ENCODE results near the gene HLCS. TPM values are rescaled to one million over a fixed set of nuclear protein-coding genes. Genes with fewer than 3 reads are reported as not detected.

Gene HLCS
- total RNA-seq, 1 experiment from 2014 or later = 55.9 TPM

GRCh38 chr21:36743446-36743845 lies 223.0 kb downstream of the HLCS start:
- H2AFZ ChIP-seq (ENCODE audit: low read length) = no peak overlapping the region
- H3K4me2 ChIP-seq (ENCODE audit: low read depth, low read length, poor library complexity, severe bottlenecking) = no peak overlapping the region
- no peaks in the 10 kb centered on the region for H3K27me3 ChIP-seq (ENCODE audit: low read length)
- no peak overlapping the region for H3K4me3 ChIP-seq (ENCODE audit: low read length)
- no peaks in the 10 kb centered on the region for H3K79me2 ChIP-seq (ENCODE audit: low read length)
- no peak overlapping the region for H3K9ac ChIP-seq (ENCODE audit: low read length)
- H3K9me2 ChIP-seq (replicated peaks; ENCODE audit: insufficient read depth, low read length) = no peaks in the 10 kb centered on the region
- H3K27ac ChIP-seq (ENCODE audit: low read length) = no peak overlapping the region
- H3K36me3 ChIP-seq (ENCODE audit: insufficient read depth, low read length) = no peaks in the 10 kb centered on the region
- no peak for DNase-seq
- no peaks in the 10 kb centered on the region; the same call in 1 of the 2 replicates for H4K20me1 ChIP-seq (ENCODE audit: insufficient read depth, low read depth, low read length)
- H3K4me1 ChIP-seq (ENCODE audit: low read length) = no peaks in the 10 kb centered on the region
- no peaks in the 10 kb centered on the region for H3K9me3 ChIP-seq (ENCODE audit: low read length)

GRCh38 chr21:36743008-36743407 lies 223.5 kb downstream of the HLCS start:
- Histone ChIP-seq H3K36me3 (ENCODE audit: insufficient read depth, low read length) (no peaks in the 10 kb centered on the region), H3K4me3 (ENCODE audit: low read length) (no peak overlapping the region), H3K4me1 (ENCODE audit: low read length) (no peaks in the 10 kb centered on the region), H4K20me1 (ENCODE audit: insufficient read depth, low read depth, low read length) (no peaks in the 10 kb centered on the region; the same call in 1 of the 2 replicates), H3K79me2 (ENCODE audit: low read length) (no peaks in the 10 kb centered on the region), H3K9me3 (ENCODE audit: low read length) (no peaks in the 10 kb centered on the region), H3K4me2 (ENCODE audit: low read depth, low read length, poor library complexity, severe bottlenecking) (no peak overlapping the region), H3K27ac (ENCODE audit: low read length) (no peak overlapping the region), H3K9me2 (replicated peaks; ENCODE audit: insufficient read depth, low read length) (no peaks in the 10 kb centered on the region), H2AFZ (ENCODE audit: low read length) (no peak overlapping the region), H3K27me3 (ENCODE audit: low read length) (no peaks in the 10 kb centered on the region), H3K9ac (ENCODE audit: low read length) (no peak overlapping the region)
- DNase-seq = no peak

- H3K9me3 ChIP-seq (ENCODE audit: low read length) = no peaks in the 10 kb centered on the region
- H3K4me1 ChIP-seq (ENCODE audit: low read length) = no peaks in the 10 kb centered on the region
- H3K4me2 ChIP-seq (ENCODE audit: low read depth, low read length, poor library complexity, severe bottlenecking) = no peak overlapping the region
- H4K20me1 ChIP-seq (ENCODE audit: insufficient read depth, low read depth, low read length) = no peaks in the 10 kb centered on the region; the same call in 1 of the 2 replicates
- no peaks in the 10 kb centered on the region for H3K27me3 ChIP-seq (ENCODE audit: low read length)
- no peaks in the 10 kb centered on the region for H3K36me3 ChIP-seq (ENCODE audit: insufficient read depth, low read length)
- H3K79me2 ChIP-seq (ENCODE audit: low read length) = no peaks in the 10 kb centered on the region
- H3K9ac ChIP-seq (ENCODE audit: low read length) = no peak overlapping the region
- H2AFZ ChIP-seq (ENCODE audit: low read length) = no peak overlapping the region
- H3K9me2 ChIP-seq (replicated peaks; ENCODE audit: insufficient read depth, low read length) = no peaks in the 10 kb centered on the region
- H3K27ac ChIP-seq (ENCODE audit: low read length) = no peak overlapping the region
- no peak overlapping the region for H3K4me3 ChIP-seq (ENCODE audit: low read length)
- no peak for DNase-seq
Measured at GRCh38 chr21:36741506-36741905, 225.0 kb downstream of the HLCS start.

GRCh38 chr21:36738489-36739126 lies 227.9 kb downstream of the HLCS start:
- H3K27me3 ChIP-seq (ENCODE audit: low read length) = no peaks in the 10 kb centered on the region
- no peaks in the 10 kb centered on the region for H4K20me1 ChIP-seq (ENCODE audit: insufficient read depth, low read depth, low read length)
- no peaks in the 10 kb centered on the region for H3K4me1 ChIP-seq (ENCODE audit: low read length)
- H2AFZ ChIP-seq (ENCODE audit: low read length) = no peak overlapping the region
- no peaks in the 10 kb centered on the region for H3K36me3 ChIP-seq (ENCODE audit: insufficient read depth, low read length)
- no peak overlapping the region for H3K4me2 ChIP-seq (ENCODE audit: low read depth, low read length, poor library complexity, severe bottlenecking)
- H3K27ac ChIP-seq (ENCODE audit: low read length) = no peak overlapping the region
- H3K9me2 ChIP-seq (replicated peaks; ENCODE audit: insufficient read depth, low read length) = no peaks in the 10 kb centered on the region
- H3K4me3 ChIP-seq (ENCODE audit: low read length) = no peak overlapping the region
- no peaks in the 10 kb centered on the region for H3K79me2 ChIP-seq (ENCODE audit: low read length)
- no peaks in the 10 kb centered on the region for H3K9me3 ChIP-seq (ENCODE audit: low read length)
- H3K9ac ChIP-seq (ENCODE audit: low read length) = no peak overlapping the region
- no peak for DNase-seq

- H3K36me3 ChIP-seq (ENCODE audit: insufficient read depth, low read length) = no peaks in the 10 kb centered on the region
- H3K9me2 ChIP-seq (replicated peaks; ENCODE audit: insufficient read depth, low read length) = no peaks in the 10 kb centered on the region
- no peaks in the 10 kb centered on the region for H3K4me1 ChIP-seq (ENCODE audit: low read length)
- no peak overlapping the region for H3K4me3 ChIP-seq (ENCODE audit: low read length)
- H4K20me1 ChIP-seq (ENCODE audit: insufficient read depth, low read depth, low read length) = no peaks in the 10 kb centered on the region
- H2AFZ ChIP-seq (ENCODE audit: low read length) = no peak overlapping the region
- DNase-seq = no peak
- no peak overlapping the region for H3K9ac ChIP-seq (ENCODE audit: low read length)
- no peaks in the 10 kb centered on the region for H3K27me3 ChIP-seq (ENCODE audit: low read length)
- no peaks in the 10 kb centered on the region for H3K79me2 ChIP-seq (ENCODE audit: low read length)
- H3K4me2 ChIP-seq (ENCODE audit: low read depth, low read length, poor library complexity, severe bottlenecking) = no peak overlapping the region
- no peaks in the 10 kb centered on the region for H3K9me3 ChIP-seq (ENCODE audit: low read length)
- no peak overlapping the region for H3K27ac ChIP-seq (ENCODE audit: low read length)
Measured at GRCh38 chr21:36735724-36736320, 230.6 kb downstream of the HLCS start.

GRCh38 chr21:36735201-36735515 lies 231.3 kb downstream of the HLCS start:
- no peaks in the 10 kb centered on the region for H3K4me1 ChIP-seq (ENCODE audit: low read length)
- no peak overlapping the region for H3K4me2 ChIP-seq (ENCODE audit: low read depth, low read length, poor library complexity, severe bottlenecking)
- H4K20me1 ChIP-seq (ENCODE audit: insufficient read depth, low read depth, low read length) = no peaks in the 10 kb centered on the region
- H3K9ac ChIP-seq (ENCODE audit: low read length) = no peak overlapping the region
- no peaks in the 10 kb centered on the region for H3K79me2 ChIP-seq (ENCODE audit: low read length)
- H3K9me2 ChIP-seq (replicated peaks; ENCODE audit: insufficient read depth, low read length) = no peaks in the 10 kb centered on the region
- H3K27ac ChIP-seq (ENCODE audit: low read length) = no peak overlapping the region
- H3K36me3 ChIP-seq (ENCODE audit: insufficient read depth, low read length) = no peaks in the 10 kb centered on the region
- H3K4me3 ChIP-seq (ENCODE audit: low read length) = no peak overlapping the region
- no peak for DNase-seq
- no peaks in the 10 kb centered on the region for H3K27me3 ChIP-seq (ENCODE audit: low read length)
- no peak overlapping the region for H2AFZ ChIP-seq (ENCODE audit: low read length)
- no peaks in the 10 kb centered on the region for H3K9me3 ChIP-seq (ENCODE audit: low read length)

- Histone ChIP-seq H2AFZ (ENCODE audit: low read length) (no peak overlapping the region), H3K4me2 (ENCODE audit: low read depth, low read length, poor library complexity, severe bottlenecking) (no peak overlapping the region), H3K9me3 (ENCODE audit: low read length) (no peaks in the 10 kb centered on the region), H3K4me1 (ENCODE audit: low read length) (no peaks in the 10 kb centered on the region), H3K9me2 (replicated peaks; ENCODE audit: insufficient read depth, low read length) (no peaks in the 10 kb centered on the region), H3K79me2 (ENCODE audit: low read length) (no peaks in the 10 kb centered on the region), H3K9ac (ENCODE audit: low read length) (no peak overlapping the region), H3K27ac (ENCODE audit: low read length) (no peak overlapping the region), H3K4me3 (ENCODE audit: low read length) (no peak overlapping the region), H4K20me1 (ENCODE audit: insufficient read depth, low read depth, low read length) (no peaks in the 10 kb centered on the region), H3K27me3 (ENCODE audit: low read length) (no peaks in the 10 kb centered on the region), H3K36me3 (ENCODE audit: insufficient read depth, low read length) (no peaks in the 10 kb centered on the region)
- peak; percentile 11 for DNase-seq
Measured at GRCh38 chr21:36734367-36735200, 231.9 kb downstream of the HLCS start.

- Histone ChIP-seq H3K79me2 (ENCODE audit: low read length) (no peaks in the 10 kb centered on the region), H3K9me3 (ENCODE audit: low read length) (no peaks in the 10 kb centered on the region), H3K4me1 (ENCODE audit: low read length) (no peaks in the 10 kb centered on the region), H3K9me2 (replicated peaks; ENCODE audit: insufficient read depth, low read length) (no peaks in the 10 kb centered on the region), H3K27me3 (ENCODE audit: low read length) (no peaks in the 10 kb centered on the region), H3K36me3 (ENCODE audit: insufficient read depth, low read length) (no peaks in the 10 kb centered on the region), H3K4me2 (ENCODE audit: low read depth, low read length, poor library complexity, severe bottlenecking) (no peak overlapping the region), H3K27ac (ENCODE audit: low read length) (no peak overlapping the region), H4K20me1 (ENCODE audit: insufficient read depth, low read depth, low read length) (no peaks in the 10 kb centered on the region), H3K9ac (ENCODE audit: low read length) (no peak overlapping the region), H2AFZ (ENCODE audit: low read length) (no peak overlapping the region), H3K4me3 (ENCODE audit: low read length) (no peak overlapping the region)
- DNase-seq = no peak
Measured at GRCh38 chr21:36733857-36734256, 232.6 kb downstream of the HLCS start.
